Measurements from ENCODE around the gene KL.

GRCh38 chr13:33015241-33015668, 968 bp upstream of the KL start:
- TF ChIP-seq CTCF (IDR thresholded peaks at IDR 0.05 in 2 of 3, conservative IDR thresholded peaks at IDR 0.05 in 1 of 3; ENCODE audit: control insufficient read depth in 2 of 3, extremely low read depth in 1 of 3, insufficient read depth in 1 of 3, low read depth in 3 of 3, low read length in 3 of 3) (no peak), ATF3 (IDR thresholded peaks at IDR 0.05; ENCODE audit: borderline replicate concordance, extremely low read depth, low read depth, low read length) (no peak), GABPA (IDR thresholded peaks at IDR 0.05; ENCODE audit: low read depth) (no peak), POLR2A (IDR thresholded peaks at IDR 0.05; ENCODE audit: low read depth, low read length) (no peak), ZNF207 (IDR thresholded peaks at IDR 0.05; ENCODE audit: borderline replicate concordance) (no peak)
- TF ChIP-seq, protein P1, sequence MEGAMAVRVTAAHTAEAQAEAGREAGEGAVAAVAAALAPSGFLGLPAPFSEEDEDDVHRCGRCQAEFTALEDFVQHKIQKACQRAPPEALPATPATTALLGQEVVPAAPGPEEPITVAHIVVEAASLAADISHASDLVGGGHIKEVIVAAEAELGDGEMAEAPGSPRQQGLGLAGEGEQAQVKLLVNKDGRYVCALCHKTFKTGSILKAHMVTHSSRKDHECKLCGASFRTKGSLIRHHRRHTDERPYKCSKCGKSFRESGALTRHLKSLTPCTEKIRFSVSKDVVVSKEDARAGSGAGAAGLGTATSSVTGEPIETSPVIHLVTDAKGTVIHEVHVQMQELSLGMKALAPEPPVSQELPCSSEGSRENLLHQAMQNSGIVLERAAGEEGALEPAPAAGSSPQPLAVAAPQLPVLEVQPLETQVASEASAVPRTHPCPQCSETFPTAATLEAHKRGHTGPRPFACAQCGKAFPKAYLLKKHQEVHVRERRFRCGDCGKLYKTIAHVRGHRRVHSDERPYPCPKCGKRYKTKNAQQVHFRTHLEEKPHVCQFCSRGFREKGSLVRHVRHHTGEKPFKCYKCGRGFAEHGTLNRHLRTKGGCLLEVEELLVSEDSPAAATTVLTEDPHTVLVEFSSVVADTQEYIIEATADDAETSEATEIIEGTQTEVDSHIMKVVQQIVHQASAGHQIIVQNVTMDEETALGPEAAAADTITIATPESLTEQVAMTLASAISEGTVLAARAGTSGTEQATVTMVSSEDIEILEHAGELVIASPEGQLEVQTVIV (IDR thresholded peaks at IDR 0.05; ENCODE audit: borderline replicate concordance, partially characterized antibody): no peak

Data from GM12878 (cell line).